ENCODE data around the gene IGFBP2.

DNA sequence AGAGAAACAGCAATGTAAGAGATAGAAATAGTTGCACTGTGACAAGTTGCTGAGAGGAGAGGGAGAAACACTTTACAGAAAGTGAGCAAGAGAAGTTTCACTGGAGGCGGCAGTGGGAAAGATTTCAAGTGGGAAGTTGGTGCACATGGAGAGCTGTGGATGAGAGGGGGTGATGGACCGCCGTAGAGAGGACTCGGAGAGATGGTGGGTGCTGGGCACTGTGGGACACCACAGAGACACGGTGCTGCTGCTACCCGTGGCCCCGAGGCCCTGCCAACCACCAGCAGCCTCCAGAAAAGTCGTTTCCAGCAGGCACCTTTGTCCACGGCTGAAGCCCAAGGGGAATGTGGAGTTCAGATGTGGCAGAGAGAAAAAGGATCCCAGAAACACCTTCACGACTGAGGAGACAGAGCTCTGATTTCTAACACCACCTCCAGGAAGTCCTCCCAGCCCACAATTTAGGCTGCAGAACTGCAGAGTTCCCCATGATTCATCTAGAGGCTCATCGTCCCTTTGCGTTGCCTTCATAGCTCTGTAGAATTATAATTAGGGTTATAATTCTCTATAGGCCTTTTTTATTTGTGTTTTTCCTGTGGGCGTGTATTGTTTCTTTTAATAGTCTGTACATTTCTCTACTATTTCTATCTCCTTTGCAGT, 15.9 kb upstream of the IGFBP2 start:
- TF ChIP-seq, protein P1, sequence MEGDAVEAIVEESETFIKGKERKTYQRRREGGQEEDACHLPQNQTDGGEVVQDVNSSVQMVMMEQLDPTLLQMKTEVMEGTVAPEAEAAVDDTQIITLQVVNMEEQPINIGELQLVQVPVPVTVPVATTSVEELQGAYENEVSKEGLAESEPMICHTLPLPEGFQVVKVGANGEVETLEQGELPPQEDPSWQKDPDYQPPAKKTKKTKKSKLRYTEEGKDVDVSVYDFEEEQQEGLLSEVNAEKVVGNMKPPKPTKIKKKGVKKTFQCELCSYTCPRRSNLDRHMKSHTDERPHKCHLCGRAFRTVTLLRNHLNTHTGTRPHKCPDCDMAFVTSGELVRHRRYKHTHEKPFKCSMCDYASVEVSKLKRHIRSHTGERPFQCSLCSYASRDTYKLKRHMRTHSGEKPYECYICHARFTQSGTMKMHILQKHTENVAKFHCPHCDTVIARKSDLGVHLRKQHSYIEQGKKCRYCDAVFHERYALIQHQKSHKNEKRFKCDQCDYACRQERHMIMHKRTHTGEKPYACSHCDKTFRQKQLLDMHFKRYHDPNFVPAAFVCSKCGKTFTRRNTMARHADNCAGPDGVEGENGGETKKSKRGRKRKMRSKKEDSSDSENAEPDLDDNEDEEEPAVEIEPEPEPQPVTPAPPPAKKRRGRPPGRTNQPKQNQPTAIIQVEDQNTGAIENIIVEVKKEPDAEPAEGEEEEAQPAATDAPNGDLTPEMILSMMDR (conservative IDR thresholded peaks at IDR 0.05; ENCODE audit: low read depth, low read length) = no peak
- TF ChIP-seq POLR2A (IDR thresholded peaks at IDR 0.05; ENCODE audit: low read depth, low read length) (no peak), CHD1 (IDR thresholded peaks at IDR 0.05; ENCODE audit: low read depth, low read length) (no peak), RCOR1 (IDR thresholded peaks at IDR 0.05; ENCODE audit: insufficient replicate concordance, low read length) (no peak), BHLHE40 (IDR thresholded peaks at IDR 0.05; ENCODE audit: low read depth, low read length) (no peak), RFX5 (IDR thresholded peaks at IDR 0.05; ENCODE audit: low read depth, low read length) (no peak), RAD21 (IDR thresholded peaks at IDR 0.05; ENCODE audit: low read length) (no peak), MXI1 (IDR thresholded peaks at IDR 0.05; ENCODE audit: borderline replicate concordance, low read depth, low read length) (no peak)
- TF ChIP-seq, protein P2, sequence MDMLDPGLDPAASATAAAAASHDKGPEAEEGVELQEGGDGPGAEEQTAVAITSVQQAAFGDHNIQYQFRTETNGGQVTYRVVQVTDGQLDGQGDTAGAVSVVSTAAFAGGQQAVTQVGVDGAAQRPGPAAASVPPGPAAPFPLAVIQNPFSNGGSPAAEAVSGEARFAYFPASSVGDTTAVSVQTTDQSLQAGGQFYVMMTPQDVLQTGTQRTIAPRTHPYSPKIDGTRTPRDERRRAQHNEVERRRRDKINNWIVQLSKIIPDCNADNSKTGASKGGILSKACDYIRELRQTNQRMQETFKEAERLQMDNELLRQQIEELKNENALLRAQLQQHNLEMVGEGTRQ (IDR thresholded peaks at IDR 0.05; ENCODE audit: low read depth, low read length) = no peak
